ENCODE measurements around the gene PTMS.

Gene PTMS

DNA sequence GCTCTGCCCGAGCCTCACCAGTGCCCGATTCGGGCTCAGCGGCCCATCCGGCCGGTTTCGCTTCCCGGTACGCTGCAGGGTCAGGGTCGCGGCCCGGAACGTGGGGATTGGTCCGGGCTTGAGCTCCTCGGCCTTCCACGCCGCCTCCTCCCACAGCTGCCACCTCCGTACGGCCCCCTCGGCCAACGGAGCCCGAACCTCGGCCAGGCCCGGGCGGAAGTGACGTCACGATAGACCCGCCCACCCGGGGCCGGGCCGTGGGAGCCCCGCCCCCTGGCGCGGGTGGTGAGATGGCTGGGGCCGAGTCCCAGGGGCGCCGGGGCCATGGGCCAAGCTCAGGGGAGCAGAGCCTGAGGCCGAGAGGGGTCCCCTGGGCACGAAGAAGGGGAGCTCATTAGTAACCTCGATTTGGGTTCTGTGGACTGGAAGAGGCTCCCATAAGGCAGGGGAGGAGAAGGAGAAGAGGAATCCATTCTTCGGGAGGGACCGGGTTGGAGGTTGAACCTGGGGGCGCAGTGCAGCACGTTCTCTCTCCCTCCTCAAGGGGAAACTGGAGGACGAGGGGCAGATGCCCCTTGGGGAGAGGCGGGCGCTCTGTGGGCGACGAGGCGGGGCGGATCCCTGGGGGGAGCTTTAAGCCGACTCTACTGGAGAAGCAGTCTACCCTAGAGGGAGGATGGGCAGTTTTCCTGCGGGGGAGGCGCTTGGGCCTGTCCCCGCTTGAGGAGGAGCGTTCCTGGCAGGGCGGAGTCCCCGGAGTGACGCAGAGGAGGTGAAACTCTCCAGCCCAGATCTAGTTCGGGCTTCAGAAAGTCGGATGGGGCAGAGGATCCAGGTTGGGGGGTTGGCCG is 13.0 kb upstream of the PTMS start, which contains the start of gene MLF2:
Gene MLF2, minus strand, starts transcription at position 221 of the 851 bp plus-strand sequence. CDS start 807 bp downstream, outside the sequence.
- peak; percentile 81 for DNase-seq

DNA sequence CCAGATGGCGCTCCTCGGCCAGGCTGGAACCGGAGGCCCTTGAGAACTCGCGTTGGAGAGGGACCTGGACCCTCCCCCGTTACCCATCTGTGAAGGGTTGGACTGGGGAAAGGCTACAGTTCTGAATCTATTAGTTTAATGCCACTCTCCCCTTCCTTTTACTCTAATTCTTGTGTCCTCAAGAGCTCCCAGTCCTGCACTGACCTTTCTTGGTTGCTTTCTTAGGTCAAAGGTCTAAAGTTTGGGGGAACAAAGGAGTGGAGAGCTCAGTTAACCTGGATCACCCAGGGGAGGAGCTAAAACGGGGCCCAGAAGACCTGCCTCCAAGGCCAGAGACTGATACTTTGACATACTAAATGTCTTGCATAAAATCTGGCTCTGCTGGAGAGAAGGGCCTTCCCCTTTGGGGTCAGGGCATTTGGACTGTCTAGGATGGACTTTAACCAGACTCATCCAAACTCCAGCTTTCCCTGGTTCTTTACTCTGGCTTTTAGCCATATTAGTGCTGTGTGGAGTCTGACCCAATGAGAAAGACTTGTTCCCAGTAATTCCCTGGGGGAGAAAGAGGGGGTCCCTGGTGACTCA is 12.3 kb upstream of the PTMS start:
- no peak for DNase-seq

DNA sequence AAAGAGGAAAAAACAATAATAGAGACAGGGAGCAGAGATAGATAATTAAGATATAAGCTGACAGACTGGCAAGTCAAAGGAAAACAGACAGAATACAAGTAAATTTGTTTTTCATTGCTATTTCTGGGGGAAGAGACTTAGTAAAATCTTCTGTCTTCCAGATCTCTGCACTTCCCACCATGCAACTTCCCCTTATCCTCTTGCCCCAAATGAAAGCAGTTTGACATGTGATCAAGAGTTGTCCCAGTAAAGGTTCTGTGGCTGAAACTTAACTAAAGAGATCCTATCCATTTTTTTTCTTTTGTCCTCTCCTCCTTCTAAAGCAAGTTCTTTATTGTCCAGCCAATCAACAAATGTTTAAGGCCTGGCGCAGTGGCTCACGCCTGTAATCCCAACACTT is 11.8 kb upstream of the PTMS start:
- no peak for DNase-seq

DNA sequence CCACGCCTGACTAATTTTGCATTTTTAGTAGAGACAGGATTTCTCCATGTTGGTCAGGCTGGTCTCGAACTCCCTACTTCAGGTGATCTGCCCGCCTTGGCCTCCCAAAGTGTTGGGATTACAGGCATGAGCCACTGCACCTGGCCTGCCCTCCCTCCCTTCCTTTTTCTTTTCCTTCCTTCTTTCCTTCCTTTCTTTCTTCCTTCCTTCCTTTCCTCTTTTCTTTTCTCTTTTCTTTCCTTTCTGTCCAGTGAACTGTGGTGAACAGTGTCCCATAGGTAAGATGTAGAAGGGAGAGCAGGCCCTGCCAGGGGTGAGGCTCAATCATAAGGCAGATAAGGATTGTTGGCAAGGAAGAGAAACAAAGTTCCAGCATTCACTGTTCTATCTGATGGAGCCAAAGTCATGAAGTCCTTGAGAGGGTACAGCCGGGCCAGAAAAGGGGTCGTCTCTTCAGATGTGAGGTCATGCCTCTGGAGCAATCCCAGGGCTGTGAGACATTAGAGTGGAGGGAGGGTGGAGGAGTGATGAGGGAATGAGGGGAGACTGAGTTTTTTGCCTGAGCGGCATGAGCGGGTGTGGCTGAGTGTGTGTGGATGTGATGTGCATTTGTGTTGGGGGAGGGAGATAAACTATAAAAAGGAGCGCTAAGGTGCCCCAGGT is 9.0 kb upstream of the PTMS start:
- DNase-seq: no peak

DNA sequence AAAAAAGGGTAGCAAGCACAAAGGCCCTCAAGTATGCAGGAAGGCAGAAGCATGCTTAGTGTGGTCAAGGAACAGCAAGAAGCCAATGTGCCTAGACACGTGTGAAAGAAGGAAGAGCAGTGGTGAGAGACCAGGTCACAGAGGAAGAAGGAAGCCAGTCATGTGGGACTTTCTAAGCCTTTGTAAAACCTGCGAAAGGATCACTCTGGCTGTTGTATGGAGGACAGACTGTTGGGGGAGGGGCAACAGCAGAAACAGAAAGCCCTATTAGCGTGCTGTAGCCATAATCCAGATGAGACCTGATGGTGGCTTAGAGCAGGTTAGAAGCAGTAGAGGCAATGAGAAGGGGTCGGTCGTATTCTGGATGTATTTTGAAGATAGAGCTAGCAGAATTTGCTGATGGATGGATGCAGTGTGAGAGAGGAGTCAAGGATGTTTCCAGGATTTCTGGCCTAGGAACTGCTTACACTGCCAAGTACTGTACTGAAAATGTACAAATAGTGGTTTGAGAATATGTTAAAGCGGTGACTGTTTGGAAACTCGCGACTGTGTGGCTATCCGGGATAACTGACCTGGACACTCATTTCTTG is 7.6 kb upstream of the PTMS start:
- DNase-seq: no peak

DNA sequence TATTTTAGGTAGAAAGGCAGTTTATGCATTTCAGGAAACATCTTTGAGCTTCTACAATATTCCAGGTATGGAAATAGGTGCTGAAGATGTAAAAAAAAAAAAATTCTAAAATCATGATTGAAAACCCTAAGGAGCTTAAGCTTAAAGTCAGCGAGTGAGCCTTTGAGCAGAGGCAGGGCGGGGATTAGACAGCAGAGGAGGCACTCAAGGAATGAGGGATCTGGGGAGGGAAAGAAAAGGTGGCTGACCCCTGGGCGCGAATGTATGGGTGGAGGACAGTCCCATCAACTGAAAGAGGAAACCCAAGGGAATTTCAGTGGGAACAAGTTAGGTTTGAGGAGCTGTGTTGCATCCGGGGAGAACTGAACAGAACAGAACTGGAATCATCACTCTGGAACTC is 6.4 kb upstream of the PTMS start:
- no peak for DNase-seq

DNA sequence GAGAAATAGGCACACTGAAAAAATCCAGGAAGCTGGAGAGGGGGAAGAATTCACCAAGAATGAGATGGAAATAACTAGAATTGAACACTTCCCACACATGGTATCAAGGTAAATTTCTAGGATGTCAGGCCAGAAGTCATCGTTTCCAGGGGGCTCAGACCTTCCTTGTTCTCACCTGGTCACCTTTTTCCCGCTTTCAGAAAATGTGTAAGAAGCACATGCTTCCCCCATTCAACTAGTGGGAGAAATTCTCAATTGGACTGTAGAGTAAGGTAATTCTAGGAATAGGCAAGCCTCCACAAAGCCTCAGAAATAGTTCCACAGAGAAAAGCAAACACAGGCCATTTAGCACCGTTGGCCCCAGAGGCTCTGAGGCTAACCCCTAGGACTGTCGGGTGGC is 2.8 kb upstream of the PTMS start:
- no peak for DNase-seq

DNA sequence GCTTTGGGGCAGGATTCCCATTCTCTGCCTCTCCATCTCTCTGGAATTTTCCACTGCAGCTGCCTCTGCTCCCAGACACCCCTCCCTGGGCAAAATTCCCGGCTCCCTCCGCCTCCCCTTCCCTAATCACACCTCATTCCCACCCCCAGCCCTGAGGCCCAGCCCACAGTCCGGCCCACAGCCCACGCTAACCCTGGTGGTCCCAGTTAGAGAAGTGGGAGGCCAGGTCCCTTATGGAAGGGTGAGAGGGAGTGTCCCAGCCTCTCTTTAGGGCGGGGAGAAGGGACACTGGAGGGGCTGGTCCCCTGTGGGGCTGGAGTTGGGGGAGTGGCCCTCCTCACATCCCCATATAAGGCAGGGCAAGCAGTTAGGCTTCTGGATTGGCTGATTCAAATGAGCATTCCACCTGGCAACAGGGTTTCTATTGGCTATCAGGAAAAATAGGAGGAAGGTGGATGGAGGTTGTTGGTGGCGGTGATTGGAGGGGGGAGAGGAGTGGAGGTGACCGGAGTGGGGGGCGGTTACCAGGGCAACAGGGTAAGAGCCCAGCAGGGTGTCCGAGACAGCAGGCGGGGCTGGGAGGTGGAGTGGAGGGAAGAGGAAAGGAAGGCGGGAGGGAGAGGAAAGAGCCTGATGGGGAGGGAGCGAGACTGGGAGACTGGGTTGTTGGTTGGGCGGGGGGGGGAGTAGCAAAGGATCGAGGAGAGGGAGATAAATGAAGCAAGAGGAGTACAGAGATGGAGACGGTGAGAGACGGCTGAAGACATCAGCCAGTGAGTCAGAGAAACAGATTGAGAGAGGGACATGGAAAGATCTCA is 1.9 kb upstream of the PTMS start:
- peak; percentile 89 for DNase-seq

DNA sequence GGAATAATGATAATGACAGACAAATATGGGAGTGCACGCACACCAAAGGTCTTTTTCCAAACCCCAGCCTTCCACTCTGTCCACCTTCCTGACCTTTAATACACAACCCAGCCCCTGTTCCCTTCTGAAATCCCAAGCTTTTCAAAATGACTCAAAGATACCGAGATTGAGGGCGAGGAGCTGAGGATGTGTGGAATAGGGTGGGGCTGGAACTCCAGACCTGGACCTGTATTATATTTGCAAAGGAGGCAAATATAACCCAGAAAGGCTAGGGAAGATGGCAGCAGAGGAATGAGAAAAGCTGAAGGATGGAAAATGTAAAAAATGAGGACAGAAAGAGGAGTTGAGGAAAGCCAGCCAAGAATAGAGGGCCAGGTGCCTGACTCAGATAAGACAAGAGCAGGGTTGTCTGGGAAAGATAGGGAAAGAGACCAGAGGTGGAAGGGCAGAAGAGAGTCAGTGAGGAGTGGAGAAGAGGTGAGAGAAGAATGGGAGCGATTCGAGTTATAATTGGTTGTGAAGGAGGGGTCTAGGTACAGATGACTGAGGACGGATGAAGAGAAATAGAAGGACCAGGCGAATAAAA is 1.0 kb upstream of the PTMS start:
- DNase-seq: no peak

DNA sequence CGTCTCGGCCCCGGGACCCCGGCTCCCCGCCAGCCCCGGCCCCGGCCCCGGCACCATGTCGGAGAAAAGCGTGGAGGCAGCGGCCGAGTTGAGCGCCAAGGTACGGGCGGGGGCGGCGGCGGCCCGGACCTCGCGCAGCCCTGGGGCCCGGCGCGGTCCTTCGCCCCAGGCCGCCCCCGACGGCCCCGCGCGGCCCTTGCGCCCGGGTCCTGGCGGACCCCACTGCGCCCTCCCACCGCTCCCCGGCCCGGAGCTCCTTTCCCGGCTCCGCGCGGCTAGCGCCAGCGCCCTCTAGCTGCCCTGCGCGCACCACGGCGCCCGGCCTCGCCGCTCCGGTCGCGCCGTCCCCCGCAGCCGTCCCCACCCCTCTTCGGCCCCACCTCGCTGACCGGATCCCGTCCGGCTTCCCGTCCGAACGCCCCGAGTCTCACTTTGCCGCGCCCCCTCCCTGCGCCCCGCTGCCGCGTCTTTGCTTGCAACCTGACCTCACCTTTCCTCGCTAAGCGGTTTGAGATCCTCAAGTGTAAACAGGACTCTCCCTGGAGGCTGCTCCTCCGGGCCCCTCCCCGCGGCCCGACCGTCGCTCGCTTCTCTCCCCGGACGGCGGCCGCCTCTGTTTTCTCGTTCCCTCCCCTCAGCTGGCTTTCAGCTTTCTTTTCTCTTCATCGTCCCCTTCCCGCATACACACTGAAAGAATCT is 637 bp downstream of the PTMS start:
- peak; percentile 38 for DNase-seq

DNA sequence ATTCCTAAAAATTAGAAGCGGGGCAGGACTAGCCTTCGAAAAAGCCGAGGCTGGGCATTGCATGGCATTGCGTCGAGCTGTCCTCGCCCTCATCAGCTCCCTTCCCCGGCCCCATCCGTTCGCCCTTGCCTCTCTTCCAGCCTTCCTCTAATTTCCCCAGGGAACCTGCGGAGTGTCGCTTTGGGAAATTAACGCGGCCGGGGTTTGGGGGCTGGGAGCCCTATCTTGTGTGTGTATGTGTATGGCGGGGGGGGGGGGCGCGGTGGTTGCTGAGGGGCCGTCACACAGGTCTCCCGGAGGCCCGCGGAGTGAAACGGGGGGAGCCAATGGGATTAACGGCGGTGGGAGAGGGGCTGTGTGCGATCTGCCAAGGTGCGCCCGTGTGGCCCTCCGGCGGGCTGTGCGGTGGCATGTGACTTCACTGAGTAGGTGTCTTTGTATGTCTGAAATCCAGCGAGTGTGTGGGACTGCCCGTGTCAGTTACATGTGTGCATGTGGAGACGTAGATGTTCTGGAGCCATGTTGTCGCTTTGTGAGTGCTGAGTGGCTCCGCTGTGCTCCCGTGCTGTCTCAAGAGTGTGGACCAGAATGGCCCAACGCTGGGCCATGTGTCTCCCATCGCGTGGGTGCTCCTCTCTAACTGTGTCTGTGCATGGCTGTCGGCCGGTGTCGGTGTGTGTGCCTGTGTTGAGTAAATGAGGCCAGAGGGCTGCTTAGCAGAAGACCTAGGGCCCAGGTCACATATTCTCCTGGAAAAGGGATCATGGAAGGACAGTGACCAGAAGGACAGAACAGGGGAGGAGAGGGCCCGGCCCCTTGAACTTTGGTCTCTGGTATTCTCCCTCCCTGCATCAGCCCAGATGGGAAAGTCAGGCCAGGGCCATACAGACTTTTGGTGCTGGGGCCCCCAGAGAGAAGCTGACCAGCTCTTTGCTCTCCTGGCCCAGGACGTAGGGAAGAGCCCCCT is 1.5 kb downstream of the PTMS start:
- no peak for DNase-seq

DNA sequence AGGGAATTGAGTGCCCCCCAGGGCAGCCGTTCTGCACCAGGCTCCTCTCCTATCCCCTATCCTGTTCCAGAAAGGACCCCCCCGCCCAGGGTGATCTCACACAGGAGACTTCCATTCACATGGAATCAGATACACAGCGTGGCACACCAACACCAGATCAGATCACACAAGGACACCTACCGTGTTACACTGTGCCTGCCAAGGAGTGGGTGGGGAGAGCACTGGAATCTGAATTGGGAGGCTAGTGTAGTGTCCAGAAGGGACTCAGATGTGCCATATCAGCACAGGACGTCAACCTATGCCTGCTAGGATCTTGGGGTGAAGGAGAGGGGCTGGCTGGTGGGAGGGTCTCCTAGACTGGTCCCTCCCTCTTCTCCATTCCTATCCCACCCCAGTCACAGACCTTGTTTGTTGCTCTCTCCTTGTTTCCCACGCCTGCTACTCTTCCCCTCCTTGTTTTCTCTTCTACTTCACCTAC is 2.3 kb downstream of the PTMS start:
- DNase-seq: no peak

DNA sequence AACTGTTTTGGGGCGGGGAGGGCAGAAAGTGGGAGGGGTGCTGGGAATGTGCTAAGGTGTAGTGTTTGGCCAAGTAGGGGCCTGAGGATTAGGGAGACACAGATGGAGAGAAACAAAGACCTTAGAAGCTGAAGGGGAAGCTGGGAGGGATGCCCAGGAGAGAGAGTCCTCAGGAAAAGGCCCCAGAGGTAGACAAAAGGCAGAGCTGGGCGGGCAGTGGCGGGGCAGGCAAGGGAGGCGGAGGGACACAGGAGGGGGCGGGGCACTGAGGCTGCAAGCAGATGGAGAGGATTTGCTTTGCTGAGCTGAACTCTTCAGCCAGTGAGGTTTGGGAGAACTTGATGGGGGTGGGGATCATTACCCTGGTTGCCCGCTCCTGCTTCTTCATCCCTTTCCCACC is 2.8 kb downstream of the PTMS start:
- DNase-seq: no peak

DNA sequence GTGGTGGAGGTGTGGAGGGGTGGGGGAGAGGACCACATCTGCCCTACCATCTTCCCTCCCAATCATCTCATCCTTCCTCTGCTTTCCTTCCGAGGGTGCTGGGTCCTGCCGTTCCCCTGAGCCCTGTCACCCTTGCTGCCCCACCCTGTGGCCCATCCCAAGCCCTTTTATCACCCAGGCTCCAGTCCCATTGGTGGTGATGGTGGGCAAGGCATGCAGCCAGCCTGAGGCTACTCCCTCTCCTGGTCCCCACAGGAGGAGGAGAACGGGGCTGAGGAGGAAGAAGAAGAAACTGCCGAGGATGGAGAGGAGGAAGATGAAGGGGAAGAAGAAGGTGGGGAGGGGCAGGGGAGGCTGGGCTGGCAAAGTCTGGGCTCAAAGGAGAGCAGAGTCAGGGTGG is 3.5 kb downstream of the PTMS start:
- no peak for DNase-seq

DNA sequence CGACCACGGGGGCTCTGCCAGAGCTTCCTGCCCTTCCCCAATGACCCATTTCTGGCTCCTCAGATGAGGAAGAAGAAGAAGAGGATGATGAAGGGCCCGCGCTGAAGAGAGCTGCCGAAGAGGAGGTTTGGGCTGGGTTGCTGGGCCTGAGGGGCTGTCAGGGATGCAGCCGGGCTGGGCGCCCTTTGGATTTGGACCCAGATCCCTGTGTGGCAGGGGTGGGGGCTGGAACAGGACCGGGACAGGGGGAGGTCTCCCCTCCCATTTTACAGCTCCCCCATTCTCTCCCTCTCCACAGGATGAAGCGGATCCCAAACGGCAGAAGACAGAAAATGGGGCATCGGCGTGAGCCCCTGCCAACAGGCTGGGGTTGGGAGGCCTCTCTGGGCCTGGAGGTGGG is 3.9 kb downstream of the PTMS start:
- DNase-seq: no peak

DNA sequence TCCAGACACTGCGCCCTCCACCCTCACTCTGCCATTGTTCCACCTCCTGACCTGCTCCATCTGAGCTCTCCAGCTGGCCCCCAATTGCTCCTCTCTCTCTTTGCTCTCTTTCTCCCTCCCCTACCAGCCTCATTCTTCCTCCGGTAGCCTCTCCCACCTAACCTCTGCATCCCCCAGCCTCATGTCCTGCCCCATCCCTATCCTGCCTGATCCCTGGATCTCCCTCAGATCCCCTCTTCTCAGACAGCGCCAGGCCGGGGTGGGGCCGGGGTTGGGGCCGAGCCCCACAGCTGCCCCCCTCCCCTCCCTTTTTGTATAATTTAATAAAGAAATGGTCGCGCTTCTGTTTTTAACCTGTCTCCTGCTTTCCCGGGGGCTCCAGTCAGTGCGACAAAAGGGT is 4.4 kb downstream of the PTMS start:
- DNase-seq: no peak

DNA sequence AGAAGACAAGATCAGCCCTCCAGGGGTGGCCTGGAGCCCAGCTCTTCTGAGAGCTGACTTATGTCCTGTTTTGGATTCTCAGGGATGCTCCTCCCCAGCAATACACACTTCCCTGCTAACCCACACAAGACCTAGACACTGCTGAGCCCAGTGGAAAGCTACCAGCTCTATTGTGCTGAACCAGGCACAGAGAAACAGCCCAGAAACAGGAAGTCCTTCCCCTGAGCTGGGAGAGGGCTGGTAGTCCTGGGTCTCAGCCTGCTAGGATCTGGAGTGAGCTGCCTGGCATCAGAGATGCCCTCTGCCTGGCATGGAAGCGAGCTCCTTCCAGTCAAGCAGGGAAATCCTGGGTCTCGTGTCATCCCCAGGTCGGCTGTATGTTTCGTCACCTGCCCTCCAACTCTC is 4.9 kb downstream of the PTMS start:
- DNase-seq: no peak

DNA sequence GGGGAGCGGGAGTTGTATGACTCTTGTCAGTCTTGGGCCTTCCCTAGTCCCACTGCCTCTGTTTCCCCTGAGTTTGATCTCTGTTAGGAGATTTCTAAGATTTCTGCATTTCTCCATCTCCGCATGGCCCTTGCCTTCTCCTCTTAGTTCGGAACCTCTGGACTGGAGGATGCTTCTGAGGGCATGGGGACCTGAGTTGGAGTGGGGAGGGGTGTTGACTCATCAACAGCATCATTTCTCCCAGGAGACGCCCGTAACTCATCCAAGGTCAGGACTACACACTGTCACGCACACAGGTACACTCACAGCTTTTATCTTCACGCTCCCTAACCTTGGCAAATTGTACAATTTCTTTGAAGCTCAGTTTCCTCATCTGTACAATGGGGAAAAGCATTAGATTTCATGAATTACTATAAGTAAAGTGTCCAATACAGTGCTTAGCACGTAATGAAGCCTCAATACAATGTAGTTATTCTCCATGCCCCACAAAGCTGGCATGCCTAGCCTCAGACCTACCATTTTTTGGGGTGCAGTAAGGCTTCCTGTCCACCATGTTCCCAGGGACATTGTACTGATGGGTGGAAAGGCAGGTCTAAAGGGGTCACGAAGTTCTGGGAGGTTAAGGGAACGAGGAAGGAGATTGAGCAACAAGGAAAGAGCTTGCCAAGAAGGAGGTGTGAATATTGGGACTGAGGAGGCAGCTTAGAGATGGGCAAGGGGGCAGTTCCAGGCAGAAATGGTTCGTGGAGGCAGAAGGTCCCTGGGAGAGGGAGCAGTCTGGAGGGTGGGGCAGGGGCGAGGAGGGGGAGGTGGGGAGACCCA is 5.6 kb downstream of the PTMS start:
- no peak for DNase-seq

DNA sequence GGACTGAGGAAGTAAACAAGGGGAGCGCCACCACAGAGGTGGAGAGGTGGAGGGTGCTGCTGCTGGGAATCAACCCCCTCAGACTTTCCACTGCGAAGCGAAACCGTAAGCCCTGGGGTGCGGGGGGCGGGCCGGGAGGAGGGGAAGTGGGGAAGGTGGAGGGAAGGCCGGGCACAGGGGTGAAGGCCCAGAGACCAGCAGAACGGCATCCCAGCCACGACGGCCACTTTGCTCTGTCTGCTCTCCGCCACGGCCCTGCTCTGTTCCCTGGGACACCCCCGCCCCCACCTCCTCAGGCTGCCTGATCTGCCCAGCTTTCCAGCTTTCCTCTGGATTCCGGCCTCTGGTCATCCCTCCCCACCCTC is 6.2 kb downstream of the PTMS start, which contains the start of gene LAG3:
Gene LAG3, plus strand, starts transcription at position 190 of the 365 bp plus-strand sequence. CDS start 333 bp downstream, outside the sequence.
- no peak for DNase-seq

All from COR-L47 (cell line).